ENCODE data around the gene SYS1. TPM values are rescaled to one million over a fixed set of nuclear protein-coding genes. Genes with fewer than 3 reads are reported as not detected.

Gene SYS1
- total and polyA plus RNA-seq, 2 of the 8 experiments (the other 6 are each of a cell fraction or from before 2014, with no cell fraction given) = 19.6 to 50.8 TPM

GRCh38 chr20:45317826-45318225, 45.1 kb upstream of the SYS1 start:
- FAIRE-seq (no peak), DNase-seq (ENCODE audit: low read depth in 1 of 2, low spot score in 2 of 2) (no peak)
- WGBS, 2 experiments (ENCODE audit: extremely low coverage in 1 of 2, insufficient coverage in 1 of 2, insufficient read length in 1 of 2, insufficient replicate concordance in 2 of 2, low coverage in 1 of 2, low lambda C conversion rate in 2 of 2, missing lambda C conversion rate in 1 of 2) = 64% methylated on average over 3 of the region's 3 CpGs; no CpG with 5 or more reads in 1 of the 2 experiments
- Histone ChIP-seq H3K9me3 (ENCODE audit: insufficient read depth in 2 of 2, low read depth in 1 of 2, low read length in 1 of 2) (no peaks in the 10 kb centered on the region), H3K27ac (ENCODE audit: low read depth, low read length) (no peak overlapping the region), H3K27me3 (replicated peaks in 1 of 4; ENCODE audit: control insufficient read depth in 3 of 4, extremely low read depth in 1 of 4, insufficient read depth in 3 of 4, low read length in 3 of 4) (peaks cover 0 to 3% (median 0%) of the 10 kb centered on the region in 4 experiments; a peak in 1 of 7 replicates), H4K8ac (ENCODE audit: extremely low read depth, insufficient read depth, low read length) (no peak overlapping the region), H2AK5ac (ENCODE audit: low read depth, low read length) (no peak overlapping the region), H4K20me1 (replicated peaks in 1 of 2; ENCODE audit: control insufficient read depth in 1 of 2, insufficient read depth in 2 of 2, low read length in 2 of 2) (no peaks in the 10 kb centered on the region), H3K9ac (replicated peaks in 1 of 4; ENCODE audit: extremely low read depth in 1 of 4, low read depth in 3 of 4, low read length in 3 of 4) (no peak overlapping the region), H3K4ac (replicated peaks; ENCODE audit: insufficient read length, low read depth, low read length) (no peak overlapping the region), H3K56ac (replicated peaks; ENCODE audit: insufficient read length, low read depth, low read length) (no peak overlapping the region), H3K18ac (ENCODE audit: extremely low read depth, low read length) (no peak overlapping the region), H3K36me3 (ENCODE audit: control insufficient read depth in 2 of 4, insufficient read depth in 4 of 4, low read length in 3 of 4) (no peaks in the 10 kb centered on the region), H2BK20ac (ENCODE audit: low read length) (no peak overlapping the region), H3K4me1 (replicated peaks in 1 of 4; ENCODE audit: control insufficient read depth in 3 of 4, insufficient read depth in 4 of 4, low read length in 3 of 4) (no peaks in the 10 kb centered on the region), H3K23ac (ENCODE audit: insufficient read length) (no peak overlapping the region), H2BK5ac (ENCODE audit: low read depth, low read length) (no peak overlapping the region), H2BK15ac (ENCODE audit: low read length) (no peak overlapping the region), H4K5ac (ENCODE audit: insufficient read length, low read depth, low read length) (no peak overlapping the region), H2BK12ac (ENCODE audit: low read depth, low read length) (no peak overlapping the region; the same call in 1 of the 2 replicates), H4K91ac (replicated peaks; ENCODE audit: insufficient read length, low read length) (no peak overlapping the region), H3K4me2 (ENCODE audit: insufficient read depth in 1 of 2, low read depth in 2 of 2, low read length in 2 of 2) (no peak overlapping the region), H2AFZ (ENCODE audit: low read length) (no peak overlapping the region), H3K79me2 (ENCODE audit: control insufficient read depth in 1 of 2, insufficient read depth in 2 of 2, low read length in 2 of 2) (no peaks in the 10 kb centered on the region), H3K23me2 (ENCODE audit: low read depth, low read length) (peaks cover 4% of the 10 kb centered on the region; the same call in 1 of the 2 replicates), H2BK120ac (replicated peaks; ENCODE audit: low read depth, low read length) (no peak overlapping the region), H3K79me1 (ENCODE audit: low read depth, low read length) (no peaks in the 10 kb centered on the region), H3K14ac (ENCODE audit: insufficient read length) (no peak overlapping the region), H3K4me3 (ENCODE audit: extremely low read depth in 1 of 4, insufficient read depth in 2 of 4, low read depth in 3 of 4, low read length in 4 of 4) (no peak overlapping the region)
- ChIA-PET POLR2A (ENCODE audit: partially characterized antibody) (interaction anchor here (1.3 to 1.7 kb wide), 4 partner anchors 17 to 45 kb away, joined by 3 to 4 read pairs (median 3); partner anchors contain the start of genes SDC4 and SYS1), CTCF (ENCODE audit: partially characterized antibody) (interaction anchor here (0.7 to 13.3 kb wide), 29 partner anchors 9 to 457 kb away, joined by 3 to 156 read pairs (median 10); partner anchors contain the start of genes MATN4, SDC4, SYS1 and TP53TG5)
- TF ChIP-seq RFX5 (IDR thresholded peaks at IDR 0.05; ENCODE audit: borderline replicate concordance, low read depth, low read length) = no peak
- TF ChIP-seq TAF1 (IDR thresholded peaks at IDR 0.05; ENCODE audit: low read depth, low read length) = no peak
- TF ChIP-seq POU5F1 (IDR thresholded peaks at IDR 0.05; ENCODE audit: low read depth, low read length) = no peak
- no peak for TF ChIP-seq EGR1 (IDR thresholded peaks at IDR 0.05; ENCODE audit: borderline replicate concordance, low read depth, low read length)
- TF ChIP-seq CEBPB (IDR thresholded peaks at IDR 0.05; ENCODE audit: low read depth, low read length) = no peak
- TF ChIP-seq E2F6 (IDR thresholded peaks at IDR 0.05) = no peak
- no peak for TF ChIP-seq TBP (IDR thresholded peaks at IDR 0.05; ENCODE audit: low read depth, low read length)
- no peak for TF ChIP-seq USF2 (IDR thresholded peaks at IDR 0.05; ENCODE audit: low read length)

Data from H1 (cell line).